ENCODE results near the gene FZD8.

The FZD8 gene

GRCh38 chr10:35639728-35640401 lies 2.2 kb downstream of the FZD8 start:
- Histone ChIP-seq H3K36me3 (ENCODE audit: control insufficient read depth, insufficient read depth, low read length) (no peaks in the 10 kb centered on the region), H3K4me1 (ENCODE audit: control insufficient read depth, insufficient read depth, low read length) (peaks cover 40% of the 10 kb centered on the region), H3K27me3 (ENCODE audit: control insufficient read depth, insufficient read depth, low read length) (no peaks in the 10 kb centered on the region), H3K4me3 (ENCODE audit: low read length) (no peak overlapping the region), H3K9me3 (ENCODE audit: control insufficient read depth, low read length) (no peaks in the 10 kb centered on the region), H3K9ac (ENCODE audit: low read length) (no peak overlapping the region)

DNA sequence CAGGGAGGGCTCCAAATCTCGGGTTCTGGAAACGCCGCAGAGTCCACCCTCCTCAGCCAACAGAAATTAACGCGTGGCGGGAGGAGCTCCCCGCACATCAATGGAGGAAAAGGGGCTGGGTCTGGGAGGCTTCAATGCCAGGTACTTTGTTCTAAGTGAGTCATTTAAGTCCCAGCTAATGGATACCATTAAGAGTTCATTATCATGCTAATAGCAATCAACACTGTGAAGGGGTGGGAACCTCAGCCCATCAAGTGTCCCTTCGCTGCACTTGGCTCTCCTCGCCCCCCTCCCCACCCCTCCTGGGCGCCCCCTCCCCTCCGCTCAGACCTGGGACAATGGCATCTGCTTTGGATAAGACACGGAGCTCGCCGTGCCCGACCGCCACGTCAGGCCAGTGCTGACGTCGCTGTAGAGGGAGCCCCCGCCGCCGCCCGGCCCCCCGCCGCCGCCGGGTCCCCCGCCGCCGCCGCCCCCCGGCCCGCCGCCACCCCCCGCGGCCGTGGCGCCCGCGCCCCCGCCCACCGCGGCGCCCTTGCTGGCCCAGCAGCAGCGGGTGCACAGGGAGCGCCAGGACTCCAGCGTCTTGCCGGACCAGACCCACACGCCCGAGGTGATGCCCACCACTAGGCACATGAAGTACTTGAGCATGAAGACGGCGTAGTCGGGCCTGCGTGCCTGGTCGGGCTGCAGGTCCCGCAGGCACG lies 2.9 kb downstream of the FZD8 start:
- Histone ChIP-seq H3K4me1 (ENCODE audit: control insufficient read depth, insufficient read depth, low read length) (peaks cover 40% of the 10 kb centered on the region), H3K4me3 (ENCODE audit: low read length) (no peak overlapping the region), H3K27me3 (ENCODE audit: control insufficient read depth, insufficient read depth, low read length) (no peaks in the 10 kb centered on the region), H3K9me3 (ENCODE audit: control insufficient read depth, low read length) (no peaks in the 10 kb centered on the region), H3K36me3 (ENCODE audit: control insufficient read depth, insufficient read depth, low read length) (no peaks in the 10 kb centered on the region), H3K9ac (ENCODE audit: low read length) (no peak overlapping the region)

GRCh38 chr10:35638101-35638500 lies 4.0 kb downstream of the FZD8 start:
- H3K9me3 ChIP-seq (ENCODE audit: control insufficient read depth, low read length), result no peaks in the 10 kb centered on the region
- peaks cover 32% of the 10 kb centered on the region for H3K4me1 ChIP-seq (ENCODE audit: control insufficient read depth, insufficient read depth, low read length)
- H3K27me3 ChIP-seq (ENCODE audit: control insufficient read depth, insufficient read depth, low read length), result no peaks in the 10 kb centered on the region
- no peaks in the 10 kb centered on the region for H3K36me3 ChIP-seq (ENCODE audit: control insufficient read depth, insufficient read depth, low read length)
- H3K9ac ChIP-seq (ENCODE audit: low read length), result no peak overlapping the region
- no peak overlapping the region for H3K4me3 ChIP-seq (ENCODE audit: low read length)

- no peak overlapping the region for H3K9ac ChIP-seq (ENCODE audit: low read length)
- no peak overlapping the region for H3K4me3 ChIP-seq (ENCODE audit: low read length)
- peaks cover 26% of the 10 kb centered on the region for H3K4me1 ChIP-seq (ENCODE audit: control insufficient read depth, insufficient read depth, low read length)
- H3K36me3 ChIP-seq (ENCODE audit: control insufficient read depth, insufficient read depth, low read length), result no peaks in the 10 kb centered on the region
- H3K27me3 ChIP-seq (ENCODE audit: control insufficient read depth, insufficient read depth, low read length), result no peaks in the 10 kb centered on the region
- H3K9me3 ChIP-seq (ENCODE audit: control insufficient read depth, low read length), result no peaks in the 10 kb centered on the region
Measured at GRCh38 chr10:35637462-35637861, 4.6 kb downstream of the FZD8 start.

GRCh38 chr10:35636956-35637355 lies 5.1 kb downstream of the FZD8 start:
- no peaks in the 10 kb centered on the region for H3K27me3 ChIP-seq (ENCODE audit: control insufficient read depth, insufficient read depth, low read length)
- H3K9ac ChIP-seq (ENCODE audit: low read length), result no peak overlapping the region
- H3K4me1 ChIP-seq (ENCODE audit: control insufficient read depth, insufficient read depth, low read length), result peaks cover 24% of the 10 kb centered on the region
- no peaks in the 10 kb centered on the region for H3K9me3 ChIP-seq (ENCODE audit: control insufficient read depth, low read length)
- no peaks in the 10 kb centered on the region for H3K36me3 ChIP-seq (ENCODE audit: control insufficient read depth, insufficient read depth, low read length)
- no peak overlapping the region for H3K4me3 ChIP-seq (ENCODE audit: low read length)

DNA sequence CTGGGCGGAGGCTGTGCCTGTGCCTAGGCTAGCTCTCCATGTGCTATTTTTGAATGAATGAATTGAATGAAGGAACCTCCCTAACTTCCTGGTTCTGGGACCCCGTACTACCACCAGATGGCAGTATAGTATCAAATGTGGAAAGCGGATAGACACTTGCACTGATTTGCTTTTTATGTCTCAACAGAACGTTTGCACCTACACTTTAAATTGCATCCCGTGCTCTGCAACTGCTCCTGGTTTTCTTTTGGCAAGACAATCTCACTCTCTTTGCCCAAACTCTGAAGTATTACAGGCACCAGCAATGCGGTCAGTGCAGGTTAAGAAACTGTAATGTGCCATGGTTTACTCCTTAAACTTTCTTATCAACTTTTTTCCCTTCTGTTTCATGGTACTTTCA lies 6.5 kb downstream of the FZD8 start:
- no peaks in the 10 kb centered on the region for H3K27me3 ChIP-seq (ENCODE audit: control insufficient read depth, insufficient read depth, low read length)
- H3K4me1 ChIP-seq (ENCODE audit: control insufficient read depth, insufficient read depth, low read length), result peaks cover 24% of the 10 kb centered on the region
- no peaks in the 10 kb centered on the region for H3K9me3 ChIP-seq (ENCODE audit: control insufficient read depth, low read length)
- H3K9ac ChIP-seq (ENCODE audit: low read length), result no peak overlapping the region
- H3K4me3 ChIP-seq (ENCODE audit: low read length), result no peak overlapping the region
- no peaks in the 10 kb centered on the region for H3K36me3 ChIP-seq (ENCODE audit: control insufficient read depth, insufficient read depth, low read length)

DNA sequence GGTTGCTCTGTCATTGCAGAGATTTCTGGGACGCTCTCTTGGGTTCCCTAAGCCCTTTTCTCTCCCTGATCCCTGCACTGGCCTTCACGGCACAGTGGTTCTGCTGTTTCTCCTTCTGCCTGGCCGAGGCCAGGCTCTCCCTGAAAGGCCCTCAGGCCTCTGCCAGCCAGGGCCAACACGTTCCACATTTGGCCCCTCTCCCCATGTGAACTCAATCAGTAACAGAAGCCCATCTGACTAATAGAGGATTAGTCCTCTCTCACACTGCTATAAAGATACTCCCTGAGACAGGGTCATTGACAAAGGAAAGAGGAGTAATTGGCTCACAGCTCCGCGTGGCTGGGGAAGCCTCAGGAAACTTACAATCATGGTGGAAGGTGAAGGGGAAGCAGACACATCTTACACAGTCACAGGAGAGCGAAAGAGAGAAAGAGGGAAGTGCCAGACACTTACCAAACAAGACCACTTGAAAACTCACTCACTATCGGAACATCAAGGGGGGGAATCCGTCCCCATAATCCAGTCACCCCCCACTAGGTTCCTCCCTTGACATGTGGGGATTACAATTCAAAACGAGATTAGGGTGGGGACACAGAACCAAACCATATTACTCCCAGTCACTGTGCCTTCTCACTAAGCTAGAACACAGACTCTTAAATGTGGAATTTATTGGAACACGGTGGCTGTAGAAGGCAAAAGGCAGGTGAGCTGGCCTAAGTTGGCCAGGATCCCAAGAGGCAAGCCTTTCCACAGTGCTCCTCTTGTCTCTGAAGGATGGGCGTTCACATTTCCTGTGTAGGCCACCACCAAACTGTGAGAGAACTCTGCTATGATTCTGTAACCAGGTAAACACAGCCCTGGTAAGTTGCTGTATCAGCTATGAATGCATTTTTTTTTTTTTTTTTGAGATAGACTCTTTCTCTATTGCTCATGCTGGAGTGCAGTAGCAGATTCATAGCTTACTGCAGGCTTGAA lies 8.8 kb downstream of the FZD8 start:
- no peaks in the 10 kb centered on the region for H3K36me3 ChIP-seq (ENCODE audit: control insufficient read depth, insufficient read depth, low read length)
- H3K27me3 ChIP-seq (ENCODE audit: control insufficient read depth, insufficient read depth, low read length), result no peaks in the 10 kb centered on the region
- no peaks in the 10 kb centered on the region for H3K9me3 ChIP-seq (ENCODE audit: control insufficient read depth, low read length)
- peaks cover 18% of the 10 kb centered on the region for H3K4me1 ChIP-seq (ENCODE audit: control insufficient read depth, insufficient read depth, low read length)
- H3K9ac ChIP-seq (ENCODE audit: low read length), result no peak overlapping the region
- H3K4me3 ChIP-seq (ENCODE audit: low read length), result no peak overlapping the region

- H3K4me1 ChIP-seq (ENCODE audit: control insufficient read depth, insufficient read depth, low read length), result peaks cover 6% of the 10 kb centered on the region
- no peak overlapping the region for H3K4me3 ChIP-seq (ENCODE audit: low read length)
- H3K9ac ChIP-seq (ENCODE audit: low read length), result no peak overlapping the region
- no peaks in the 10 kb centered on the region for H3K9me3 ChIP-seq (ENCODE audit: control insufficient read depth, low read length)
- H3K36me3 ChIP-seq (ENCODE audit: control insufficient read depth, insufficient read depth, low read length), result no peaks in the 10 kb centered on the region
- H3K27me3 ChIP-seq (ENCODE audit: control insufficient read depth, insufficient read depth, low read length), result no peaks in the 10 kb centered on the region
Measured at GRCh38 chr10:35632027-35632426, 10.1 kb downstream of the FZD8 start.

- Histone ChIP-seq H3K4me1 (ENCODE audit: control insufficient read depth, insufficient read depth, low read length) (no peaks in the 10 kb centered on the region), H3K4me3 (ENCODE audit: low read length) (no peak overlapping the region), H3K9ac (ENCODE audit: low read length) (no peak overlapping the region), H3K27me3 (ENCODE audit: control insufficient read depth, insufficient read depth, low read length) (no peaks in the 10 kb centered on the region), H3K36me3 (ENCODE audit: control insufficient read depth, insufficient read depth, low read length) (no peaks in the 10 kb centered on the region), H3K9me3 (ENCODE audit: control insufficient read depth, low read length) (no peaks in the 10 kb centered on the region)
Measured at GRCh38 chr10:35631404-35631803, 10.7 kb downstream of the FZD8 start.

DNA sequence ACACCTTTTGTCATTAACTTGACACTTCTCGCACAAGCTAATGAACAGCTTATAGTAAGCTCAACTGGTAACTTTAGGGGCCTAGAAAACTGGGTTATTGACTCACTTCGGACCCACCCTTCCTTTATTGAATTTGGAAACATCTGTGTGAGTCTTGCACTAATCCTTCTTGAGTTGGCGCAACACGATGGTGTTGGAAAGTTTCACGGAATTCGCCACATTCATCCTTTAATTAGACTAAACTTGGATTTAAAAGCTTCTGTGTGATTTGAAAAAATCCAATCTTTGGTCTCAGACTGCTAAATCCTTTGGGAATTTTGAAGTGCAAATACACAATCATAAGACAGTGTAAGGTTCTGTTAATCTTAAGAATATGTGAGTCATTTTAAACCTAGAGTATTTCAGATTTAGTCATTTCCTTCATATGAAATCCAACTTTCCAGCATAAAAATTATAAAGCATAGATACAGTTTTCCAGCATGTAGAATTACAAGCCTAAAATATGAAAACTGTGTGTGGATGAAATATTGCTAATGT lies 15.1 kb downstream of the FZD8 start:
- no peaks in the 10 kb centered on the region for H3K9me3 ChIP-seq (ENCODE audit: control insufficient read depth, low read length)
- H3K36me3 ChIP-seq (ENCODE audit: control insufficient read depth, insufficient read depth, low read length), result no peaks in the 10 kb centered on the region
- no peaks in the 10 kb centered on the region for H3K4me1 ChIP-seq (ENCODE audit: control insufficient read depth, insufficient read depth, low read length)
- H3K9ac ChIP-seq (ENCODE audit: low read length), result no peak overlapping the region
- no peaks in the 10 kb centered on the region for H3K27me3 ChIP-seq (ENCODE audit: control insufficient read depth, insufficient read depth, low read length)
- H3K4me3 ChIP-seq (ENCODE audit: low read length), result no peak overlapping the region

GRCh38 chr10:35614312-35614711 lies 27.8 kb downstream of the FZD8 start:
- Histone ChIP-seq H3K27me3 (ENCODE audit: control insufficient read depth, insufficient read depth, low read length) (peaks cover 3% of the 10 kb centered on the region), H3K4me3 (ENCODE audit: low read length) (no peak overlapping the region), H3K9ac (ENCODE audit: low read length) (no peak overlapping the region), H3K4me1 (ENCODE audit: control insufficient read depth, insufficient read depth, low read length) (no peaks in the 10 kb centered on the region), H3K36me3 (ENCODE audit: control insufficient read depth, insufficient read depth, low read length) (no peaks in the 10 kb centered on the region), H3K9me3 (ENCODE audit: control insufficient read depth, low read length) (no peaks in the 10 kb centered on the region)
